GM12873 (cell line): ENCODE results near the gene MBD1.

Experiments
- CTCF ChIP-seq: IDR thresholded peaks from 2 replicates; pipeline ENCODE4 v1.5.1; 2012; ENCODE audit warnings: low read depth, mild to moderate bottlenecking, moderate library complexity, low read length, control low read depth; ENCODE audit not compliant: insufficient read depth; ENCODE audit errors: missing control alignments

The MBD1 gene

DNA sequence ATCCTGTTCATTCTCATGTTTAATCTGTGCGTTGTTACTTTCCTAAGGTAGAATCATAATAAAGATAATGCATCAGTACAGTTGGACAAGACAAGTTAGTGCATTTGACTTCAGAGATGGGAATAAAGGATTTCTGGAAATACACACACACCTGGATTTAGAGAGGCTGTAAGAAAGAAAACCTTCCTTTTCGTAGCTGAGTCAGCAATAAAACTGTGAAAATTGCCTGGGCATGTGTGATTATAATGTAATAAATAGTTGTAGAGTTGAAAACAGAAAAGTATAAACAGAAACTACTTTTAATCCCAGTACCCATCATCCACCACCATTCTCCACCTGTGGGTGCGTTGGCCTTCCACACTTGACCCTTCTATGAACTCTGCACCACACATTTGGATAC, 30.4 kb downstream of the MBD1 start:
- TF ChIP-seq CTCF: no peak

DNA sequence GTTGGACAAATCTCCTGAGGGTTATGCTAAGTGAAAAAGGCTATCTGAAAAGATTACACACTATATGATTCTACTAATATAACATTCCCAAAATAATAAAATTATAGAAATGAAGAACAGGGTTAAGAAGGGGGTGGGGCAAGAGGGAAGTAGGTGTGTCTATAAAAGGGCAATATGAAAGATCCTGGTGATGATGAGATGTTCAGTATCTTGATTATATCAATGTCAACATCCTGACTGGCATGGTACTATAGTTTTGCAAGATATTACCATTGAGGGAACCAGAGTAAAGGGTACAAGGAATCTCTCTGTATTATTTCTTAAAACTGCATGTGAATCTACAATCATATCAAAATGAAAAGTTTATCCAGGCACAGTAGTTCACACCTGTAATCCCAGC, 31.7 kb downstream of the MBD1 start:
- TF ChIP-seq CTCF: no peak

DNA sequence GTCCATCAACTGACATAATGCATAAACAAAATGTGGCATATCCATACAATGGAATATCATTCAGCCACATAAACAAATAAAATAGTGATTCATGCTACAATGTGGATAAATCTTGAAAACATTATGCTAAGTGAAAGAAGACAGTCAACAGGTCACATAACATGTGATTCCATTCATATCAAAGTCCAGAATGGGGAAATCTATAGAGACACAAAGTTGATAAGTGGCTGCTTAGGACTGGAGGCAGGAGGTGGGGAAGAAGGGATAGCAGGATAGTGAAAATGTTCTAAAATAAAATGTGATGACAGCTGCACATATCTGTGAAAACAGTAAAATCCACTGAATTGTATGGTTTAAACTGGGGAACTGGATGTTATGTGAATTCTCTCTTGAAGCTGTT, 33.8 kb downstream of the MBD1 start:
- no peak for TF ChIP-seq CTCF

- no peak for TF ChIP-seq CTCF
Observed at GRCh38 chr18:50240080-50240563, 41.2 kb downstream of the MBD1 start.

DNA sequence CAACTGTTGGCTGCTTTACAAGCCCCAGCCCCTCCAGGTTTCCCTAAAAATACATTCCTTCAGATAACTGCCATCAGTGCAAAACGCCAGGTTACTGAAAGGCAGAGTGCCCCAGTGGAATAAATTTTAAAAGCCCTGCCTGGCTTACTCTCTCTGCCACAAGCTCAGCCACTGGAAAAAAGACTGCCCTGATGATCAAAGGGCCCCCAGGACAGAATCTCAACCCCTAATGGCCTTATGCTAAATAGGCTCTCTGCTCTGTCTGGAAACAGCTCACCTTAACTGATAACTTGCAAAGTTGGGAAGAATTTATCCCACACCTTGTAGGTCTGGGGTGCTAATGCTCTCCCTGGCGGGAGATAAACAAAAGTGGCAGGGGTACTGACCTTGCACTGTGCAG, 48.9 kb downstream of the MBD1 start:
- no peak for TF ChIP-seq CTCF

- no peak for TF ChIP-seq CTCF
Observed at GRCh38 chr18:50231621-50232020, 49.7 kb downstream of the MBD1 start.
